Activated T-cell treated with anti-CD3 and anti-CD28 coated beads, Interleukin-2, amount 50 U/mL, for 4 hours (primary cell): Measurements from ENCODE around the gene THSD4. TPM values are rescaled to one million over a fixed set of nuclear protein-coding genes. Genes with fewer than 3 reads are reported as not detected.

Experiments
- ATAC-seq, 2 donors: fragments of 200-7000 bp; cut with Tn5 transposase; one replicate each; pipeline ENCODE4 v1.10.0; 2021
- DNase-seq: peaks from one replicate; pipeline ENCODE4 v3.0.0-alpha.2; 2020
- H3K27me3 Mint-ChIP-seq: one replicate; pipeline ENCODE4 v1.8.0; 2021; ENCODE audit warnings: low read depth, mixed read lengths
- H3K36me3 Mint-ChIP-seq: one replicate; pipeline ENCODE4 v1.8.0; 2022; ENCODE audit warnings: mixed read lengths; ENCODE audit not compliant: insufficient read depth
- H3K4me1 Mint-ChIP-seq: one replicate; pipeline ENCODE4 v1.8.0; 2021; ENCODE audit warnings: low read depth, mixed read lengths
- H3K4me3 Mint-ChIP-seq: one replicate; pipeline ENCODE4 v1.8.0; 2021; ENCODE audit warnings: mild to moderate bottlenecking, moderate library complexity, mixed read lengths
- H3K9me3 Mint-ChIP-seq: one replicate; pipeline ENCODE4 v1.8.0; 2021; ENCODE audit warnings: mixed read lengths
- total RNA-seq, 3 donors: library from RNA; stranded (reverse); gene quantifications; one replicate each; pipeline ENCODE4 v1.2.1, GENCODE V29; 2021

THSD4 gene
- total RNA-seq, 3 donors from 2014 or later = 0.08 to 0.16 (median 0.11) TPM

- H3K27me3 Mint-ChIP-seq = peaks cover 12% of the 10 kb centered on the region
These were observed 621.1 kb downstream of the THSD4 start for GRCh38 chr15:71736286-71736947.

GRCh38 chr15:71737761-71738160 lies 622.5 kb downstream of the THSD4 start:
- no peak overlapping the region for H3K4me3 Mint-ChIP-seq
- ATAC-seq = no peak
- H3K4me1 Mint-ChIP-seq = no peaks in the 10 kb centered on the region
- H3K36me3 Mint-ChIP-seq = no peaks in the 10 kb centered on the region
- no peaks in the 10 kb centered on the region for H3K9me3 Mint-ChIP-seq
- peaks cover 5% of the 10 kb centered on the region for H3K27me3 Mint-ChIP-seq
- no peak for DNase-seq

More at GRCh38 chr15:71736286-71736947, 621.1 kb downstream of the THSD4 start:
- no peak for DNase-seq
- ATAC-seq = no peak
- Mint-ChIP-seq H3K9me3 (no peaks in the 10 kb centered on the region), H3K4me1 (no peaks in the 10 kb centered on the region), H3K4me3 (no peak overlapping the region), H3K36me3 (no peaks in the 10 kb centered on the region)

- DNase-seq = no peak
- H3K4me1 Mint-ChIP-seq = no peaks in the 10 kb centered on the region
- H3K36me3 Mint-ChIP-seq = no peaks in the 10 kb centered on the region
- no peak for ATAC-seq
- no peaks in the 10 kb centered on the region for H3K9me3 Mint-ChIP-seq
- peaks cover 2% of the 10 kb centered on the region for H3K27me3 Mint-ChIP-seq
- H3K4me3 Mint-ChIP-seq = no peak overlapping the region
These were observed 624.1 kb downstream of the THSD4 start for GRCh38 chr15:71739355-71739754.

GRCh38 chr15:71742964-71743363 lies 627.7 kb downstream of the THSD4 start:
- Mint-ChIP-seq H3K36me3 (no peaks in the 10 kb centered on the region), H3K4me1 (no peaks in the 10 kb centered on the region), H3K9me3 (no peaks in the 10 kb centered on the region), H3K27me3 (peaks cover 3% of the 10 kb centered on the region), H3K4me3 (no peak overlapping the region)
- no peak for DNase-seq
- ATAC-seq = no peak

GRCh38 chr15:71743861-71744382 lies 628.7 kb downstream of the THSD4 start:
- DNase-seq (peak; percentile 52), ATAC-seq (no peak)
- Mint-ChIP-seq H3K4me3 (no peak overlapping the region), H3K36me3 (no peaks in the 10 kb centered on the region), H3K4me1 (no peaks in the 10 kb centered on the region), H3K9me3 (no peaks in the 10 kb centered on the region), H3K27me3 (peaks cover 3% of the 10 kb centered on the region)

GRCh38 chr15:71746719-71747118 lies 631.4 kb downstream of the THSD4 start:
- Mint-ChIP-seq H3K9me3 (no peaks in the 10 kb centered on the region), H3K4me1 (no peaks in the 10 kb centered on the region), H3K4me3 (no peak overlapping the region), H3K27me3 (peaks cover 10% of the 10 kb centered on the region), H3K36me3 (no peaks in the 10 kb centered on the region)
- DNase-seq = no peak
- ATAC-seq = no peak

- no peak overlapping the region for H3K4me3 Mint-ChIP-seq
- peaks cover 10% of the 10 kb centered on the region for H3K27me3 Mint-ChIP-seq
- H3K36me3 Mint-ChIP-seq = no peaks in the 10 kb centered on the region
- DNase-seq = no peak
- no peaks in the 10 kb centered on the region for H3K4me1 Mint-ChIP-seq
- no peaks in the 10 kb centered on the region for H3K9me3 Mint-ChIP-seq
- no peak for ATAC-seq
These were observed 632.1 kb downstream of the THSD4 start for GRCh38 chr15:71747128-71748083.

GRCh38 chr15:71748293-71748718 lies 633.0 kb downstream of the THSD4 start:
- Mint-ChIP-seq H3K4me1 (no peaks in the 10 kb centered on the region), H3K9me3 (no peaks in the 10 kb centered on the region), H3K27me3 (peaks cover 10% of the 10 kb centered on the region), H3K36me3 (no peaks in the 10 kb centered on the region), H3K4me3 (no peak overlapping the region)
- no peak for ATAC-seq
- no peak for DNase-seq

GRCh38 chr15:71749500-71749899 lies 634.2 kb downstream of the THSD4 start:
- DNase-seq (no peak), ATAC-seq (no peak)
- H3K9me3 Mint-ChIP-seq = no peaks in the 10 kb centered on the region
- H3K4me1 Mint-ChIP-seq = no peaks in the 10 kb centered on the region
- no peak overlapping the region for H3K4me3 Mint-ChIP-seq
- peaks cover 8% of the 10 kb centered on the region for H3K27me3 Mint-ChIP-seq
- no peaks in the 10 kb centered on the region for H3K36me3 Mint-ChIP-seq

GRCh38 chr15:71752128-71752527 lies 636.9 kb downstream of the THSD4 start:
- H3K9me3 Mint-ChIP-seq = no peaks in the 10 kb centered on the region
- DNase-seq (no peak), ATAC-seq (no peak)
- H3K27me3 Mint-ChIP-seq = peaks cover 16% of the 10 kb centered on the region
- H3K36me3 Mint-ChIP-seq = no peaks in the 10 kb centered on the region
- no peak overlapping the region for H3K4me3 Mint-ChIP-seq
- no peaks in the 10 kb centered on the region for H3K4me1 Mint-ChIP-seq

- ATAC-seq (no peak), DNase-seq (no peak)
- Mint-ChIP-seq H3K4me3 (no peak overlapping the region), H3K9me3 (no peaks in the 10 kb centered on the region), H3K36me3 (no peaks in the 10 kb centered on the region), H3K4me1 (no peaks in the 10 kb centered on the region), H3K27me3 (peaks cover 14% of the 10 kb centered on the region)
These were observed 637.5 kb downstream of the THSD4 start for GRCh38 chr15:71752604-71753289.

GRCh38 chr15:71753346-71753745 lies 638.1 kb downstream of the THSD4 start:
- Mint-ChIP-seq H3K4me1 (no peaks in the 10 kb centered on the region), H3K9me3 (no peaks in the 10 kb centered on the region), H3K4me3 (no peak overlapping the region), H3K27me3 (peaks cover 14% of the 10 kb centered on the region), H3K36me3 (no peaks in the 10 kb centered on the region)
- DNase-seq (no peak), ATAC-seq (no peak)

- no peaks in the 10 kb centered on the region for H3K36me3 Mint-ChIP-seq
- H3K4me3 Mint-ChIP-seq = no peak overlapping the region
- no peak for DNase-seq
- H3K9me3 Mint-ChIP-seq = no peaks in the 10 kb centered on the region
- peaks cover 14% of the 10 kb centered on the region for H3K27me3 Mint-ChIP-seq
- no peaks in the 10 kb centered on the region for H3K4me1 Mint-ChIP-seq
- no peak for ATAC-seq
These were observed 639.4 kb downstream of the THSD4 start for GRCh38 chr15:71754660-71755059.
